Stimulated activated CD4-positive, alpha-beta T cell treated with anti-CD3 and anti-CD28 coated beads, Interleukin-2, amount 100 ng/mL, for 24 hours (primary cell): ENCODE results near the gene CDH4.
"Not testable (repeated sequence)": the region's sequence is repeated elsewhere in the genome, so short reads cannot be mapped to it uniquely, and the experiment has no call there.

Source experiments
- DNase-seq, 2 donors: peaks; one replicate each; pipeline ENCODE4 v3.0.0-alpha.2; 2020

CDH4 gene

GRCh38 chr20:61979701-61980635, 727.9 kb downstream of the CDH4 start:
- DNase-seq = no peak

GRCh38 chr20:61980647-61981583, 728.9 kb downstream of the CDH4 start:
- no peak for DNase-seq

- not testable (repeated sequence) for DNase-seq
Observed at GRCh38 chr20:61981691-61982090, 729.6 kb downstream of the CDH4 start.

- DNase-seq = no peak
Observed at GRCh38 chr20:61982191-61982950, 730.3 kb downstream of the CDH4 start.

GRCh38 chr20:61982951-61983315, 730.9 kb downstream of the CDH4 start:
- no peak for DNase-seq

- DNase-seq = no peak
Observed at GRCh38 chr20:61983965-61984364, 731.9 kb downstream of the CDH4 start.

GRCh38 chr20:61984431-61984830, 732.4 kb downstream of the CDH4 start:
- not testable (repeated sequence) for DNase-seq

GRCh38 chr20:61985096-61985495, 733.0 kb downstream of the CDH4 start:
- no peak for DNase-seq

- DNase-seq = no peak
Observed at GRCh38 chr20:61986762-61987321, 734.8 kb downstream of the CDH4 start.

GRCh38 chr20:61988665-61989064, 736.6 kb downstream of the CDH4 start:
- no peak for DNase-seq

GRCh38 chr20:61989741-61990140, 737.7 kb downstream of the CDH4 start:
- no peak for DNase-seq
